SH-SY5Y (cell line): Measurements from ENCODE around the gene ATP8A2.

Experiments used
- GATA2 ChIP-seq: IDR thresholded peaks from 2 replicates; pipeline ENCODE4 v1.6.1; 2011; ENCODE audit warnings: mild to moderate bottlenecking, low read depth, low read length
- GATA3 ChIP-seq: IDR thresholded peaks from 2 replicates; pipeline ENCODE4 v1.6.1; 2011; ENCODE audit warnings: low read depth, mild to moderate bottlenecking, low read length, moderate library complexity

DNA sequence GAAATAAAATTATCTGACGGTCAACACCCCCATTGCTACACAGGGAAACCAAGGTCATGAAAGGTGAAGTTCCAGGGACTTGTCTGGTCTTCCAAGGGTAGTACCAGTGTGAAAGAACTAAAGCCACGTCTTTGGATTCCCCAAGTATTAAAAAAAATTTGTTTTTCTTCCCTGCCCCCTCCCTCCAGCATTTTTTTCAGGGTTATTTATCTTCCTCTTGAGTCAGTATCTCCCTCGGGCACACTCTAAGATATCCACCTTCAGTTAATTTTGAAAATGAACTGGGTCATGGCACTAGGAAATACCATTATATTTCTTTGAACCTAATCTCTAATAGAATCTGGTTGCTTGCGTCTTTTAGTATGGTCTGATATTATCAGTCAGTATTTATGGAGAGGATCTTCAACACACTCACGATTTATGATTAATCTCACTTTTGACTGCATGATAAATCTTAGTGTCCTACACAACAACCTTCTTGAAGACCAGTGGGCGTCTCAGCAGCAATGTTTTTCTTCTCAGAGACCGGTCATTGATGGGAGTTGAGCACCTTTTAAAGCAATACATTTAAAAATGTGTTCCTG, 9.1 kb downstream of the ATP8A2 start:
- TF ChIP-seq GATA3: no peak
- no peak for TF ChIP-seq GATA2
